ENCODE results near the gene MRPL45. TPM values are rescaled to one million over a fixed set of nuclear protein-coding genes. Genes with fewer than 3 reads are reported as not detected.

MRPL45 gene
- total RNA-seq, 1 experiment from 2014 or later, result 90.6 TPM

GRCh38 chr17:38361694-38362465 lies 64.9 kb downstream of the MRPL45 start:
- in situ Hi-C loops (cut with HindIII; ENCODE audit: low sequenced_read_pairs), result no loop called here
- DNase-seq (ENCODE audit: low spot score), result no peak

GRCh38 chr17:38363016-38363415 lies 66.0 kb downstream of the MRPL45 start:
- in situ Hi-C loops (cut with HindIII; ENCODE audit: low sequenced_read_pairs), result no loop called here
- DNase-seq (ENCODE audit: low spot score), result no peak

- no peak for DNase-seq (ENCODE audit: low spot score)
- in situ Hi-C loops (cut with HindIII; ENCODE audit: low sequenced_read_pairs), result no loop called here
Measured at GRCh38 chr17:38364741-38365140, 67.8 kb downstream of the MRPL45 start.

- DNase-seq (ENCODE audit: low spot score), result no peak
- in situ Hi-C loops (cut with HindIII; ENCODE audit: low sequenced_read_pairs), result no loop called here
Measured at GRCh38 chr17:38369124-38369886, 72.3 kb downstream of the MRPL45 start.

Other genes with a start within 250 kb of the MRPL45 start
- gene TBC1D3C, start 228.5 kb upstream of the MRPL45 start, total RNA-seq (2014; rRNA removed; shearing (Covaris generic)), result 0.98 and 1.7 TPM in 2 replicates
- not detected in 2 replicates for gene TBC1D3E, start 169.2 kb upstream of the MRPL45 start, total RNA-seq (2014; rRNA removed; shearing (Covaris generic))
- gene TBC1D3, start 104.6 kb upstream of the MRPL45 start, total RNA-seq (2014; rRNA removed; shearing (Covaris generic)), result not detected in 2 replicates
- not detected in 2 replicates for gene GPR179, start 46.8 kb downstream of the MRPL45 start, total RNA-seq (2014; rRNA removed; shearing (Covaris generic))
- 12.7 and 14.9 TPM in 2 replicates for gene SOCS7, start 54.7 kb downstream of the MRPL45 start, total RNA-seq (2014; rRNA removed; shearing (Covaris generic))
- 2.4 and 6.4 TPM in 2 replicates for gene ARHGAP23, start 131.3 kb downstream of the MRPL45 start, total RNA-seq (2014; rRNA removed; shearing (Covaris generic))

All from G401 (cell line).